ENCODE measurements around the gene AIG1. TPM values are rescaled to one million over a fixed set of nuclear protein-coding genes. Genes with fewer than 3 reads are reported as not detected.

AIG1 gene
- total RNA-seq, 4 donors from 2014 or later = 40.7 to 56.4 (median 43.6) TPM

GRCh38 chr6:143111443-143111842, 50.8 kb downstream of the AIG1 start:
- no peak for TF ChIP-seq CTCF (IDR thresholded peaks at IDR 0.05; ENCODE audit: low read depth)

GRCh38 chr6:143112084-143112768, 51.5 kb downstream of the AIG1 start:
- TF ChIP-seq CTCF (IDR thresholded peaks at IDR 0.05; ENCODE audit: low read depth) = no peak

DNA sequence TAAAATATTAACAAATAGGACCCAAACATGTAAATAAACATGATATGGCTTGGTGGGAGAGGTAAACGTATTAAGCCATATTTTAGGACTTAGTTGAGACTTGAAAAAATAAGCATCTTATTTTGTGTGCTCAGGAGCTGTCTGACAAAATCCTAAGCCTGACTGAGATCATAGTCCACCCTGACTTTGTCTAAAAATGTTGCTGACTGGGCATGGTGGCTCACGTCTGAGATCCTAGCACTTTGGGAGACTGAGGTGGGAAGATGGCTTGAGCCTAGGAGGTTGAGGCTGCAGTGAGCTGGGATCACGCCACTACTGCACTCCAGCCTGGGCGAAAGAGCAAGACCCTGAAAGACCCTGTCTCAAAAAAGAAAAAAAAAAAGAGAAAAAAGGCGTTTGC, 52.1 kb downstream of the AIG1 start:
- no peak for TF ChIP-seq CTCF (IDR thresholded peaks at IDR 0.05; ENCODE audit: low read depth)

GRCh38 chr6:143115728-143116127, 55.0 kb downstream of the AIG1 start:
- TF ChIP-seq CTCF (IDR thresholded peaks at IDR 0.05; ENCODE audit: low read depth) = no peak

DNA sequence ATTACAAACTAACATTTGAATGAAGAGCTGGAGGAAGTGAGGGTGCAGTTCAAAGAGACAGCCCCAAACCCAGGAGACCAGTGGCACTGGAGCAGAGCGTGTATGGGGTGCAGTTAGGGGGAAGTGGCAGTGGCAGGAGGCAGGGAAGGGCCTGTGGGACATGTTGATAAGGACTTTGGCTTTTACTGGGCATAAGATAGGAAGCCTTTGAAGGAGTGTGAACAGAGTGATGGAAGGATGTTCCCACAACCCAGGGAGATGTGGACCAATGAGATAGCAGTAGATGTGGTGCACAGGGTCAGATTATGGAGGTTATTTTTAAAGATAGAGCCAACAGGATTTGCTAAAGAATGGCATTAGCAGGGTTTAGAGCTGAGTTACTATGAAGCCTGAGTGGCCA, 56.4 kb downstream of the AIG1 start:
- TF ChIP-seq CTCF (IDR thresholded peaks at IDR 0.05; ENCODE audit: low read depth) = no peak

GRCh38 chr6:143119260-143119659, 58.6 kb downstream of the AIG1 start:
- no peak for TF ChIP-seq CTCF (IDR thresholded peaks at IDR 0.05; ENCODE audit: low read depth)

GRCh38 chr6:143123081-143123480, 62.4 kb downstream of the AIG1 start:
- TF ChIP-seq CTCF (IDR thresholded peaks at IDR 0.05; ENCODE audit: low read depth) = no peak
